ENCODE data around the gene HOXA10.
A peak's percentile ranks its signal among the peaks of the same experiment; 100 is the strongest.

The HOXA10 gene

GRCh38 chr7:27143950-27144780 lies 30.0 kb downstream of the HOXA10 start:
- DNase-seq (ENCODE audit: low read depth), result no peak

GRCh38 chr7:27143023-27143949 lies 30.8 kb downstream of the HOXA10 start, which contains the start of gene HOXA5:
HOXA5 (minus strand) TSS chr7:27143681; CDS start chr7:27143607, 74 bp downstream.
- no peak for DNase-seq (ENCODE audit: low read depth)

DNA sequence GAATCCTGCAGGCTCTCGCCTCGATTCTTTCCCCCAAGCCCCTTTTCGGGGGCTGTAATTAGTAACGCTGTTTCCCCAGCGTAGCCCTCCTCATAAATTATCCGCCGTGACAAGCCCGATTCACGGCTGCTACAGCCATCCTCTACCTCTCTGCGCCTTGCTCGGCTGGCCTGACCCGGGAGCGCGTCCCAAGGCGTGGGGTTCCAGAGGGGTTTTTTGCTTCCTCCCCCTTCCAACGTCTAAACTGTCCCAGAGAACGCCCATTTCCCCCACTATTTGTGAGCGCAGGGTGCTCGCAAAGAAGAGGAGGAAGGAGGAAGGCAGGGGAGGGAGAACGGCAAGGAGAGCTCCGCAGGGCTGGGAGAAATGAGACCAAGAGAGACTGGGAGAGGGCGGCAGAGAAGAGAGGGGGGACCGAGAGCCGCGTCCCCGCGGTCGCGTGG lies 31.5 kb downstream of the HOXA10 start:
- DNase-seq (ENCODE audit: low read depth), result no peak

- DNase-seq (ENCODE audit: low read depth), result no peak
These were observed 32.1 kb downstream of the HOXA10 start for GRCh38 chr7:27141923-27142579.

DNA sequence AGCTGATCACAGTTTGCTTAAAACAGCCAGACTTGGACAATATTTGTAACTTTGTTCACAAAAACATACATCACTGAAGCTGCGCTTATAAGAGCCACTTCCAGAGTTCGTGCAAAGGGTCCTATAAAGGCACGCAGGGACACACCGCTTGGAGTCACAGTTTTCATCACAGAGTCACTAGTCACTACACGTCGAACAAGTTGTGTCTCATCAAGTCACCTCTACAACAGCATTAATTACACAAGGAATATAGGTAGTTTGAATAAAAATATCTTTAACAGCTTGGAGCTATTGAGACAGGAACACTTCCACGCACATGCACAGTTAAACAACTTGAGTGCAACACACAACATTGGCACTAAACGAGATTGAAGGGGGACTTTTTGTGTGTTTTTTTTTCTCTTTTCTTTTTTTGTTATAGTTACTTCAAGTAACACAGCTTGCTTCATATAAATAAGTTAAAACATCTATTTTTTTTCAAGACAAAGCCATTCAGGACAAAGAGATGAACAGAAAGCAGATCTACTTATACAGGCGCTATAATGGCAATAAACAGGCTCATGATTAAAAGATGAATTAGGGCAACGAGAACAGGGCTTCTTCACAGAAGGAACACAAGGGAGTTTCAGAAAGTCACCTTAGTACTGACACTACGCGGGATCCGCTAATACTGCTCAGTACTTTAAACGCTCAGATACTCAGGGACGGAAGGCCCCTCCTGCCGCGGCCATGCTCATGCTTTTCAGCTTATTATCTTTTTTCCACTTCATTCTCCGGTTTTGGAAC lies 32.8 kb downstream of the HOXA10 start:
- DNase-seq (ENCODE audit: low read depth), result no peak

DNA sequence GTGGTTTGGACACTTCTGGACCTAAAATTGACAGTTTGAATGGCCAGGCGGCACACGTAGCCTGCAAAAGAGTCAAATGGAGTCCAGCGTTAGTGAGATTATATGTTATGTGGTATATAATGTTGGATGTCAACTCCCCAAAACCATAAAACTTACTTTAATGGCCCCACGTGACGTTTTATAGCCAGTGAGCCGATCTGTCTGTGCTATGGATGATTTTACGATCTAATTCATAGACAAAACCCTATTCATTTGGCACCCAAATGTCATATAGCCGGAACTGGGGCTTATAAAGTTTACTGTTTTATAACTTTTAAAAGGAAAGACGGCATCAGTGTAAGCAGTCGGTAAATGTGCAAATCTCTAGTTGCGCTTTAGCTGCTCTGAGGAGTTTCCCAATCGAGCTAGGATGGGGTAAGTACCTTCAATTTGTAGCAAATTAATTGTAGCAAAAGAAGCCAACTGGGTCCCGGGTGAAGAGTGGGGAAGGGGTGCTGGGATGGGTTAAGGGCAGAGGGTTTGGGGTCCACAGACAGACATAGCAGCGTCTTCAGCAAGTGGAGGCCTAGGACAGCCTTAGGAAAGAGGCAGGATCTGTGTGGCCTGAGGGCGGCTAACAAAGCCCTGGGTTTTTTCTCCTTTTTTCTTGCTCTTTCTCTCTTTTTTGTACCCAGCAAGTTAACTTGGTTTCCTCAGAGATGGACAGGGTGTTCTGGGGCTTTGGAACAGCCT lies 33.8 kb downstream of the HOXA10 start:
- DNase-seq (ENCODE audit: low read depth), result no peak

DNA sequence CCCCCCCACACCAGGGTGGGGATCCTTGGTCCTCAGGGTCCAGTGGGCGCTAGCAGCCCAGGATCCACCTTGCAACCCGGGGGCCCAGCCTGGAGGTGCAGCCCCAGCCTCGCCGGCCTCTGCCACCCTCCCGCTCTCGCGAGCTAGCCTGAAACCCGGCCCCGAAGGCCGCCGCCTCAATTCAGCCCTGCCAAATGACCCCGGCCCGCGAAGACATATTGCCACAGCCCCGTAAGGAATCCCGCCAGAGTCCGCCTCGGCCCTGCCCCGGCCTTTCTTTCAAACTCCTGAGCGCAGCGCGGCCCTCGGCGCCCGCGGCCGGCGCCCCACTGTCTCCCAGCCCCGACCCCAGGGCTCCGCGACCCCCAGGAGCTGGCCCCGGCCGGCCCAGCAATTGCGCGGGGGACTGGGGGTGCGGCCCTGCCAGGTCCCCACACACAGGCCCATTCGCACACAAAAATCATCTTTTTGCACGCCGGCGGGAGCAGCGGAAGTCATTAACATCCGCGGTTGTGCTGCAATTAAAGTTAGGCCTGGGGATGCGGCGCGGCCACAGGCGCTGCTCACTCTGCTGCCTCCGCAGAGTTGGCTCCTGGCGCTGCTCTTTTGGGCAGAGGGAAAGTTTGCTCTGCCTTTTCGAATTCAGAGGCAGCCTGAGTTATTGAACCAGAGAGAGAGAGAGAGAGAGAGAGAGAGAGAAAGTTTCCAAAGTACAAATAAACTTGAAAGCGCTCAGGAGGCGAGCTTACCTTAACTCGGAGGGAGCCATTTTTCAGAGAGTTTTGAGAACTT lies 34.6 kb downstream of the HOXA10 start:
- DNase-seq (ENCODE audit: low read depth), result no peak

GRCh38 chr7:27138985-27139333 lies 35.2 kb downstream of the HOXA10 start:
- DNase-seq (ENCODE audit: low read depth), result no peak

DNA sequence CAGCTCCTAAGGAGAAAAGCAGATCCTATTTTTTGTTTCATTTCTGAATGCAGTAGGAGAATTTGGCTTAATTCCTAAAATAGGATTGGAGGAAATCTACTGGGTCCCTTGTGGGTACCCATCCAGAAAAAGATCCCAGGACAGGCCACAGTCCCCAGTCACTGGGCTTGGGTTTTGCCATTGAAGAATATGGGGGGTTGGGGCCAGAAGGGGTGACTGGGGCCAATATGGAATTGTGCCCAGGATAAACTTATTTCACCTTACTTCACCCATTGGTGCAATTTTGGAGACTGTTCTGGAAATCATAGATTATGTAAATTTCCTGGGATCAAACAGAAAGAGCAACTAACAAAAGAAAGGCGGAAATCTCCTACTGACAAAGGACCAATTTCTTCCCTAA lies 35.6 kb downstream of the HOXA10 start:
- no peak for DNase-seq (ENCODE audit: low read depth)

DNA sequence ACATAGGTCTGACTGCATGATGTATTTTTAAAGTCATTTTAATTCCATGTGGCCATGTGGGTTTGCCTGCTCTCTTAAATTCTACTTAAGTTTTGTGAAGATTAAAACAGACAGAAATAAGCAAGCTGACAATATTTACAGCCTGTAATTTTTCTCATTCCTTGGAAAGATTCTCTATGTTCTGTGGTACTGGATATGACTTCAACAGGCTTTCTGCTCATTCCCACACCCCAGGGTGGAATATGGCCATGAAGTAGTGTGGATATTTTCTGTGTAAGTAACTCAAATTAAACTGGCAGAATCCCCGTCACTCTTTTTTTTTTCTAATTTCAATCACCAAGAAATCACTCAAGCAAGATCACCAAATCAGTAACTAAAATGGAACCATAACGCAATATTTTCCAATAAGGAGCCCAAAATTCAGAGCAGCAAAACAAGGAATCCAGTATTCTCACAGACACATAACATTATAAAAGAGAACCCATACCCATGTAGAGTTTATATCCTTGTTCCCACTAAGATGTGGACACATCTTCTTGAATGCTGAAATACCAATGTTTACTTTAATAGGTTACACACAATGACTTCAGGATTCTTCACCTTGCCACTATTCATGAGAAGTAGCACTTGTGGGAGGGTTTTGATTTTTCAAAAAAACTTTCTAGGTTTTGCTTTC lies 36.3 kb downstream of the HOXA10 start:
- no peak for DNase-seq (ENCODE audit: low read depth)

- DNase-seq (ENCODE audit: low read depth), result peak; percentile 89
These were observed 39.7 kb downstream of the HOXA10 start for GRCh38 chr7:27134392-27134791.

DNA sequence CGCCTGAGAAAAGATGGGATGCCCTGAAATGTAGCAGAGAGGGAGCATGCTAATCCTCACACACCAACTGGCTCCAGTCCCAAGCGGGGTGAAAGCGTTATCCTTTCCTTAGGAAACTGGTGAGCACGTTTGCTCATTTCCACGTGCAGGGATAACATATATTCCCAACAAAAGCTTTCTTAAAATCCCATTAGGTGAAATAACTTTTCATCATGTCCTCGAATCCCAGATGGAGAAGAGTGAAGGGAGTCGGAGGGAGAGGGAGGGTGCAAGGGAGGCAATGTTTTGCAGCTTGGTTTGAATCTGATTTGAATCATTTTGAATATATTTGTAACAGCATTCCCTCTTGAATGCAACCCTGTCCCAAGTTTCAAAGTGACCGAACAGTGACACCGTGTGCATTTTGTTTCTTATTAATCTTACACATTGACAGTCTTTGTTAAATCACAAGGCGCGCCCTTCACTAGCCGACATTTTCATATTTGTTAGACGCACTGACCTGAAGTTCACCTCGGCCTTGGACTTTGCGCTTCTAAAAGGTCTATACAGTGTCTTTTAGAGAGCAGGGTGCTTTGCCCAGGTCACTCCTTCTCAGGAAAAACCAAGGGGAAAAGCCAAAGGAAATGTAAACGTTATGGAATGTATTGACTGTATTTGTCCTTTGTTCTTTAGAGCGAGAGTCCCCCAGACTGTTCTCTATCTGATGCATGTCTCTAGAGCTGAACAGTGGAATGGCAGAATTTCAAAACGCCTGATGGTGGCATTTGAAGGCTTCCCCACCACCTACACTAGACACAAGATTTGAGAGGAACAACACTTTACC lies 40.5 kb downstream of the HOXA10 start:
- DNase-seq (ENCODE audit: low read depth), result no peak

DNA sequence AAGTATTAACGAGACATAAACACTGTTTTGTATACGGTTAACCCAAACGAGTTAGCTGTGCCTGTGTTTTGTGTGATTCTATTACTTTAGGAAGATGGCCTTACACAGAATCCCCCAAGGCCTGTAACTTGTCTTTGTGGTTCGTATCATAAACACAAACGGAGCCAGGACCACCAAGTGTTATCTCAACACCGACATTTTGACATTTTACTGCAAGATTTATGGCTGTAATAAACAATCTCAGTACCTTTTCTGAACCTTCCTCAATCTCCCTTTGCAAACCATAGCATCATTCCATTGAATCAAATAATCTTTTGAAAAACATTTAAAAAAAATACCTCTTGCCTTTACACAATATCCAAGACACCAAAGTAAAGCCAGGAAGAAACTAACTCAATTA lies 41.1 kb downstream of the HOXA10 start:
- DNase-seq (ENCODE audit: low read depth), result no peak

DNA sequence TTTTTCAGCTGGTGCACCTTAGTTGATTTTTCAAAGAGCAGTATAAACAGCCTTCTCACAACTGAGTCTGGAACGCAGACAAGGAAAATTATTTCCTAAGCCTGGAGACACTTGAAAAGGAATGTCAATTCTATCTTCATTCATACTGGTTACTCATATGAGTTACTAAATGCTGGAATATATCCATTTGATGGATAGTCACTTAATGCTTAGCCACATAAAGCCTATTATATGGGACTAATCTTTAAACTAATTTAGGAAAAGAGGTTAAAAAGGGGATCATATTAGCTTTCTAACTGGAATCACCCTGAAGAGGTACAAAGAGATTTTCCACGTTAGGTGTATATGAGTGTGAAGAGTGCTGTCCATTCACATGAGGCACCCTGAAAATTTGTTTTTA lies 41.9 kb downstream of the HOXA10 start:
- no peak for DNase-seq (ENCODE audit: low read depth)

DNA sequence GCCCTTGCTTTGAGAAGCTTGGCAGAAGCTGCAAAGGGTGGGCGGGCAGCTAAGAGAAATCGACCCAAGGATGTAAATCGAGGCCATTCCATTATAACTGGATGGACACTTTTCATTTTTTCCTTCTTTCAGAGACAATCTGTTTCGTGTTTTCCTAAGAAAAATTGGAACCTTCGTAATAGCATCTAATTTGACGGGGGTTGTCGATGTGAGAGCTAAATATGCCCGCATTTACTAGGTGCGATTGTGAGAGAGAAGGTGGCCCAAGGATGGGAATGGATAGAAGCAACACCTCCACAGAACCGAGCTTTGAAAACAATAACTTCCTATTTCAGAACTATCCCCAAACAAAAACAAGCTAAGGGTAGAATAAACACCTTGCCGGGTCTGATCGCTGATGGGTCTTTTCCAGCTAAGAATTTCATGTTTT lies 42.7 kb downstream of the HOXA10 start:
- DNase-seq (ENCODE audit: low read depth), result no peak

DNA sequence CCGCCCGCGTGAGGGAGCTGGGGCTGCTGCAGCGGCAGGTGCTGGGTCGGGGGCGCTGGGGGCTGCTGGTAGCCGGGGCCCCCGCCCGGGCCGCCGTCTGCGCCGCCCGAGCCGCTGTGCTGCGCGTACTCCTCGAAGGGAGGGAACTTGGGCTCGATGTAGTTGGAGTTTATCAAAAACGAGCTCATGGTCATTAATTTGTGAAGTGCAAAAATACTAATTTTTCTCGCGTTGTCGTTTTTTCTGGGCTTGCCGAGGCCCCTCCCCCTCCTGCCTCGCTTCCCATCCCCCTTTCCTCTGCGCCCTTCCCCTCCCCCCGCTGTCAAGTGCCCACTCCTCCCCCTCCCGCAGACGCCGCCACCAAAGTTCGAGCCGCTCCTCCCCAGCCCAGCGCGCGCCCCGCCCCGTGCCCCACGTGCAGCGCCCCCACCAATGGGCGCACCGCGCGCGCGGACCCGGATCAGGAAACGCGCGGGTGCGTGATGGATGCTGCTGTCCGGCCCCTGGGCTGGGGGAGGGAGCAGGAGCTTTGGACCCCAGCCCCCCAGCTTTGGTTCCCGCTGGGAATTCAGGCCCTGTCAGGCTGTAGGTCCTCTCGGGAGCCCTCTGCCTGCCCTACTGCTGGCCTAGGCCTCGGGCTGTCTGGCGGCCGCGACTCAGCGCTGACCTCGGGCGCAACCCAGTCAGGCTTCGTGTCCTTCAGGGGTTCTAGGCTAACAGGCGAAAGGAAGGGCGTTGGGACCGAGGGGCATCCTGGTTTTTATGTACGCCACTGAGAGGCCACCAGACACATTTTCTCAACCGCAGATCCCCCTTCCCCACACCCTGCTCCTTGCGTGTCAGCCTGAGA lies 43.4 kb downstream of the HOXA10 start, which contains the start of gene HOXA4:
Gene HOXA4 (minus strand): TSS at position 218 of the 850 bp plus-strand sequence. CDS start 24 bp downstream, at position 194.
- DNase-seq (ENCODE audit: low read depth), result no peak

- DNase-seq (ENCODE audit: low read depth), result no peak
These were observed 44.2 kb downstream of the HOXA10 start for GRCh38 chr7:27129729-27130539.

Data from GM04504 (cell line).